Activated naive CD4-positive, alpha-beta T cell treated with anti-CD3 and anti-CD28 coated beads, Interleukin-2, amount 50 U/mL, for 72 hours (primary cell): ENCODE results near the gene LNX1. TPM values are rescaled to one million over a fixed set of nuclear protein-coding genes. Genes with fewer than 3 reads are reported as not detected.

Experiments used
- ATAC-seq, 2 donors: fragments of 150-1000 bp; cut with Tn5 transposase; 2 replicates each; pipeline ENCODE4 v1.10.0; 2021; ENCODE audit warnings: mild to moderate bottlenecking in 2 of 2, moderate library complexity in 2 of 2
- DNase-seq, 2 donors: peaks; one replicate each; pipeline ENCODE4 v3.0.0; 2021 to 2022; ENCODE audit warnings: low spot score in 2 of 2
- H3K27ac Mint-ChIP-seq, 2 donors: one replicate each; pipeline ENCODE4 v1.8.0; 2022; ENCODE audit warnings: mild to moderate bottlenecking in 2 of 2, mixed read lengths in 2 of 2
- H3K36me3 Mint-ChIP-seq, 2 donors: one replicate each; pipeline ENCODE4 v1.8.0; 2022; ENCODE audit warnings: mixed read lengths in 2 of 2
- H3K9me3 Mint-ChIP-seq, 2 donors: one replicate each; pipeline ENCODE4 v1.8.0; 2022; ENCODE audit warnings: mixed read lengths in 2 of 2
- total RNA-seq, 2 donors: library from RNA; stranded (reverse); gene quantifications; one replicate each; pipeline ENCODE4 v1.2.3, GENCODE V29; 2022

LNX1 gene
- total RNA-seq, 2 donors from 2014 or later = not detected

GRCh38 chr4:53586121-53586816 lies 5.0 kb downstream of the LNX1 start:
- no peaks in the 10 kb centered on the region for H3K9me3 Mint-ChIP-seq
- ATAC-seq = no peak

GRCh38 chr4:53584658-53585057 lies 6.6 kb downstream of the LNX1 start:
- no peaks in the 10 kb centered on the region for H3K36me3 Mint-ChIP-seq
- no peaks in the 10 kb centered on the region for H3K9me3 Mint-ChIP-seq
- no peak overlapping the region for H3K27ac Mint-ChIP-seq
- ATAC-seq (no peak), DNase-seq (no peak)

More at GRCh38 chr4:53586121-53586816, 5.0 kb downstream of the LNX1 start:
- no peak for DNase-seq
- Mint-ChIP-seq H3K27ac (no peak overlapping the region), H3K36me3 (peaks cover 0 to 2% of the 10 kb centered on the region in 2 donors)

- no peak for ATAC-seq
- no peak overlapping the region for H3K27ac Mint-ChIP-seq
- H3K36me3 Mint-ChIP-seq = no peaks in the 10 kb centered on the region
- H3K9me3 Mint-ChIP-seq = no peaks in the 10 kb centered on the region
- DNase-seq = no peak
Observed at GRCh38 chr4:53583513-53583912, 7.8 kb downstream of the LNX1 start.

GRCh38 chr4:53582194-53582593 lies 9.1 kb downstream of the LNX1 start:
- H3K9me3 Mint-ChIP-seq = no peaks in the 10 kb centered on the region
- H3K27ac Mint-ChIP-seq = no peak overlapping the region
- DNase-seq (no peak), ATAC-seq (no peak)
- no peaks in the 10 kb centered on the region for H3K36me3 Mint-ChIP-seq

- Mint-ChIP-seq H3K36me3 (no peaks in the 10 kb centered on the region), H3K9me3 (no peaks in the 10 kb centered on the region), H3K27ac (no peak overlapping the region)
- no peak for DNase-seq
- no peak for ATAC-seq
Observed at GRCh38 chr4:53580274-53580673, 11.0 kb downstream of the LNX1 start.

GRCh38 chr4:53579826-53580225 lies 11.5 kb downstream of the LNX1 start:
- ATAC-seq (no peak), DNase-seq (no peak)
- H3K27ac Mint-ChIP-seq = no peak overlapping the region
- H3K9me3 Mint-ChIP-seq = no peaks in the 10 kb centered on the region
- no peaks in the 10 kb centered on the region for H3K36me3 Mint-ChIP-seq

GRCh38 chr4:53576676-53577372 lies 14.5 kb downstream of the LNX1 start:
- DNase-seq (no peak), ATAC-seq (no peak)
- H3K36me3 Mint-ChIP-seq = no peaks in the 10 kb centered on the region
- H3K27ac Mint-ChIP-seq = no peak overlapping the region
- H3K9me3 Mint-ChIP-seq = no peaks in the 10 kb centered on the region

- DNase-seq = no peak
- Mint-ChIP-seq H3K9me3 (no peaks in the 10 kb centered on the region), H3K27ac (no peak overlapping the region), H3K36me3 (no peaks in the 10 kb centered on the region)
- ATAC-seq = no peak
Observed at GRCh38 chr4:53576071-53576617, 15.1 kb downstream of the LNX1 start.

GRCh38 chr4:53575552-53575951 lies 15.7 kb downstream of the LNX1 start:
- Mint-ChIP-seq H3K9me3 (no peaks in the 10 kb centered on the region), H3K27ac (no peak overlapping the region), H3K36me3 (no peaks in the 10 kb centered on the region)
- DNase-seq (no peak), ATAC-seq (no peak)

GRCh38 chr4:53574528-53574927 lies 16.8 kb downstream of the LNX1 start:
- H3K9me3 Mint-ChIP-seq = no peaks in the 10 kb centered on the region
- DNase-seq = no peak
- ATAC-seq = no peak
- no peak overlapping the region for H3K27ac Mint-ChIP-seq
- H3K36me3 Mint-ChIP-seq = no peaks in the 10 kb centered on the region

GRCh38 chr4:53573696-53574095 lies 17.6 kb downstream of the LNX1 start:
- no peak overlapping the region for H3K27ac Mint-ChIP-seq
- no peaks in the 10 kb centered on the region for H3K36me3 Mint-ChIP-seq
- no peaks in the 10 kb centered on the region for H3K9me3 Mint-ChIP-seq
- ATAC-seq = no peak
- DNase-seq = no peak

- no peak for DNase-seq
- H3K27ac Mint-ChIP-seq = no peak overlapping the region
- H3K36me3 Mint-ChIP-seq = no peaks in the 10 kb centered on the region
Observed at GRCh38 chr4:53572600-53572994, 18.7 kb downstream of the LNX1 start.

GRCh38 chr4:53571936-53572599 lies 19.2 kb downstream of the LNX1 start:
- no peak for ATAC-seq
- no peaks in the 10 kb centered on the region for H3K9me3 Mint-ChIP-seq
- no peak for DNase-seq
- no peak overlapping the region for H3K27ac Mint-ChIP-seq
- no peaks in the 10 kb centered on the region for H3K36me3 Mint-ChIP-seq

More at GRCh38 chr4:53572600-53572994, 18.7 kb downstream of the LNX1 start:
- ATAC-seq = no peak
- no peaks in the 10 kb centered on the region for H3K9me3 Mint-ChIP-seq

- peak in 1 of 2 donors; percentile 21 for DNase-seq
- Mint-ChIP-seq H3K9me3 (no peaks in the 10 kb centered on the region), H3K36me3 (no peaks in the 10 kb centered on the region), H3K27ac (no peak overlapping the region)
- peak; percentile 49 to 100 for ATAC-seq
Observed at GRCh38 chr4:53563824-53564223, 27.5 kb downstream of the LNX1 start.

- no peak overlapping the region for H3K27ac Mint-ChIP-seq
Observed at GRCh38 chr4:53562409-53562808, 28.9 kb downstream of the LNX1 start.

GRCh38 chr4:53559021-53559620 lies 32.2 kb downstream of the LNX1 start:
- Mint-ChIP-seq H3K9me3 (no peaks in the 10 kb centered on the region), H3K36me3 (no peaks in the 10 kb centered on the region), H3K27ac (no peak overlapping the region)
- no peak for DNase-seq
- ATAC-seq = peak in 1 of 2 donors; percentile 18

More at GRCh38 chr4:53562409-53562808, 28.9 kb downstream of the LNX1 start:
- no peak for DNase-seq
- no peak for ATAC-seq
- no peaks in the 10 kb centered on the region for H3K9me3 Mint-ChIP-seq
- H3K36me3 Mint-ChIP-seq = no peaks in the 10 kb centered on the region
